ENCODE measurements around the gene UBE2E2.

Gene UBE2E2

GRCh38 chr3:23487015-23487414 lies 283.9 kb downstream of the UBE2E2 start:
- TF ChIP-seq SIN3A (IDR thresholded peaks at IDR 0.05; ENCODE audit: borderline replicate concordance, insufficient read depth, low read length): no peak

- no peak for TF ChIP-seq REST (IDR thresholded peaks at IDR 0.05; ENCODE audit: insufficient read depth in 1 of 2, low read depth in 2 of 2, low read length in 2 of 2)
- no peak for TF ChIP-seq TAF1 (IDR thresholded peaks at IDR 0.05; ENCODE audit: borderline replicate concordance, insufficient read depth, low read length)
- TF ChIP-seq POLR2AphosphoS5 (IDR thresholded peaks at IDR 0.05; ENCODE audit: low read depth, low read length): no peak
- no peak for TF ChIP-seq SIN3A (IDR thresholded peaks at IDR 0.05; ENCODE audit: borderline replicate concordance, insufficient read depth, low read length)
- TF ChIP-seq FOXP2 (optimal IDR thresholded peaks at IDR 0.05; ENCODE audit: borderline replicate concordance, extremely low read depth, extremely low read length, insufficient read depth): no peak
Measured at GRCh38 chr3:23488618-23489017, 285.5 kb downstream of the UBE2E2 start.

DNA sequence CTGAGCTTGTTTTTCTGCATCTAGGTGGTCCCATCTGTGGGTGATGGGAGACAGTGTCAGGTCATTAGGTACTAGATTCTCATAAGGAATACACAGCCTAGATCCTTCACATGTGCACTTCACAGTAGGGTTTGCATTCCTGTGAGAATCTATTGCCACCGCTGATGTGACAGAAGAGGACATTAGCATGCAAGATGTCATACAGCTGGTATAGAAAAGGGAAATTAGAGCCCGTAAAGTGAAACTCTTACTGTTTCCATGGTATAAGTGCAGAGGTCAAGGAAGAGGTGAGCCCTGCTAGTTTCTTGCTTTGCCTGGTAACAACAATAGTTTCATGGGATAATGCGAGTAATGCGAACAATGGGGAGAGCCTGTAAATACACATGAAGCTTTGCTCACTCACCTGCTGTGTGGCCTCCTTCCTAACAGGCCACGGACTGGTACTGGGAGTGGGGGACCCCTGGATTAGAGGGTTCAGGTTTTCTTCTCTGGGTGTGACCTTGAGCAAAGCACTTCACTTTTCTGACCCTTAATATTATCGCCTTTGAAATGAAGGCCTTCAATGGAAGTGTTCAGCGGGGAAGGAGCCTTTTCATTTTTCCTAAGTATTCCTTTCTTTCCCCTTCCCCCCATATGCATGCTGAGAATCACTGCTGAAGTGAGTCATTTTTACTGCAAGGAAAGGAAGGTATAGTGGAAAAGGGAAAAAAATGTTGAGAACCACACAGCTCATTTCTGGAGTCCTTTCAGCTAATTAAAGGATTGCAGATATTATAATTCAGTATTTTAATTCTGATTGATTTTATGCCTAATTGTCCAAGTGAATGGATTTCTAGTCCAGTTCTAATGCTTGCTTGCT lies 286.4 kb downstream of the UBE2E2 start:
- TF ChIP-seq SIN3A (IDR thresholded peaks at IDR 0.05; ENCODE audit: borderline replicate concordance, insufficient read depth, low read length): no peak
- no peak for TF ChIP-seq POLR2AphosphoS5 (IDR thresholded peaks at IDR 0.05; ENCODE audit: low read depth, low read length)
- TF ChIP-seq FOXP2 (optimal IDR thresholded peaks at IDR 0.05; ENCODE audit: borderline replicate concordance, extremely low read depth, extremely low read length, insufficient read depth): no peak
- no peak for TF ChIP-seq REST (IDR thresholded peaks at IDR 0.05; ENCODE audit: insufficient read depth in 1 of 2, low read depth in 2 of 2, low read length in 2 of 2)
- TF ChIP-seq TAF1 (IDR thresholded peaks at IDR 0.05; ENCODE audit: borderline replicate concordance, insufficient read depth, low read length): no peak

DNA sequence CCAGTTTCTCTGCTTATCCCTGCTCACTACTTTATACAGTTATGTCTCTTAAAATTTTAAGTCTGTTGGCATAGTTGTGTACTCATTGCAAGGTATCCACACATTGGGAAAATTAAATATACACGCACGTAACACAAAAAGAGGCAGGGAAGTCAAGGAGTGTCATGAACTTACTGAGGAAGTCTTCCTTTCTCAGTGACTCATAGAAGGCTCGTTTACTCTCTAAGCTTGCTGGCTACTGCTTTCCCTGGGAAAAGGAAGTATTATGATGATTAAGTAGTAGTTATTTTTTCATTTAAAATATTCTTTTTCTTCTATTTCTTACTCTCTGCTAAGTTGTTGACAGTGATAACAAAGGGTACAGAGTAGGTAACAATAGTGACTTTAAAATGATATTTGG lies 287.3 kb downstream of the UBE2E2 start:
- TF ChIP-seq SIN3A (IDR thresholded peaks at IDR 0.05; ENCODE audit: borderline replicate concordance, insufficient read depth, low read length): no peak
- TF ChIP-seq TAF1 (IDR thresholded peaks at IDR 0.05; ENCODE audit: borderline replicate concordance, insufficient read depth, low read length): no peak
- TF ChIP-seq POLR2AphosphoS5 (IDR thresholded peaks at IDR 0.05; ENCODE audit: low read depth, low read length): no peak
- TF ChIP-seq REST (IDR thresholded peaks at IDR 0.05; ENCODE audit: insufficient read depth in 1 of 2, low read depth in 2 of 2, low read length in 2 of 2): no peak
- no peak for TF ChIP-seq FOXP2 (optimal IDR thresholded peaks at IDR 0.05; ENCODE audit: borderline replicate concordance, extremely low read depth, extremely low read length, insufficient read depth)

DNA sequence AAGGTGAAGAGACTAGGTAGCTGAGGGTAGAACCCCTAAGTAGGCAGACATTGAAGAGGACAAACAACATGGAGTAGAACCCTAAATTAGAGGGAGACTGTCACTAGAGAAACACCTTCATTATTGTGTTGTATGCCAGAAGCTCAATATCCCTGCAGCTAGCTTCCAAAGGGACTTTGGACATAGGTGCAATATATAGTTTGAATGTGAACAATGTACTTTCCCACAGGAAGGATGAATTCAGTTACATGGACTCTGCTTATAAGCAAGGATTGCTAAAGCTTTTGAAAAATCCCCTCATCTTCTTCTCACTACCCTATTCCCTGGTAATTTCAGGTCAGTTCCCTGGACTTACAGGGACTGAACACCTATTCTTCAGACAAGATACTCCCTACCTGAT lies 288.9 kb downstream of the UBE2E2 start:
- TF ChIP-seq SIN3A (IDR thresholded peaks at IDR 0.05; ENCODE audit: borderline replicate concordance, insufficient read depth, low read length): no peak
- no peak for TF ChIP-seq POLR2AphosphoS5 (IDR thresholded peaks at IDR 0.05; ENCODE audit: low read depth, low read length)
- TF ChIP-seq TAF1 (IDR thresholded peaks at IDR 0.05; ENCODE audit: borderline replicate concordance, insufficient read depth, low read length): no peak
- TF ChIP-seq REST (IDR thresholded peaks at IDR 0.05; ENCODE audit: insufficient read depth in 1 of 2, low read depth in 2 of 2, low read length in 2 of 2): no peak
- TF ChIP-seq FOXP2 (optimal IDR thresholded peaks at IDR 0.05; ENCODE audit: borderline replicate concordance, extremely low read depth, extremely low read length, insufficient read depth): no peak
